GM18861 (cell line): ENCODE data around the gene MAP7D2.

Source experiments
- ATAC-seq: cut with Tn5 transposase; IDR thresholded peaks from one replicate; pipeline ENCODE4 v1.9.1; 2021; ENCODE audit not compliant: unreplicated experiment

Gene MAP7D2

DNA sequence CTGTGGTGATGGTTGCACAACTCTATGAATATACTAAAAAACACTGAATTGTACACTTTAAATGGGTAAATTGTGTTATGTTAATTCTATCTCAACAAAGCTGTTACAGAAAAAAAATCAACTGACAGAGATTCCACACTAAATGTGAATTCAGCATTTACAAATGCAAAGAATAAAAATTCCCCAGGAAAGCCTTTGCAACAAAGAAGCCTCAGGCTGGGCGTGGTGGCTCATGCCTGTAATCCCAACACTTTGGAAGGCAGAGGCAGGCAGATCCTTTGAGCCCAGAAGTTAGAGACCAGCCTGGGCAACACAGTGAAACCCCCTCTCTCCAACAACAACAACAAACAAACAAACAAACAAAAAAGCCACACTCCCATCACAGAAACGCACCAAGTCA, 134.8 kb downstream of the MAP7D2 start:
- ATAC-seq: no peak

GRCh38 chrX:19975845-19976244, 140.9 kb downstream of the MAP7D2 start:
- ATAC-seq: no peak

DNA sequence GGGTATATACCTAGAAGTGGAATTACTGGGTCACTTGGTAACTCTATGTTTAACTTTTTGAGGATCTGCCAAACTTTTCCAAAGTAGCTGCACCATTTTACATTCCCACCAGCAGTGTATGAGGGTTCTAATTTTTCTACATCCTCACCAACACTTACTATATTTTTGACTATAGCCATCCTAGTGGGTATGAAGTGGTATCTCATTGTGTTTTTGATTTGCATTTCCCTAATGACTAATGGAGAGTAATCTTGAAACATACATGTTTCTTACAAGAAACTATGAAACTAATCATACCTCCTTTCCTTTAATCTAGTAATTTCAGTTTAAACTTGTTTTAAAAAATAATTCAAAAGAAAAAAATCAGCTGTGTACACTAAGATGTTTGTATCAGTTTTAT, 143.7 kb downstream of the MAP7D2 start:
- no peak for ATAC-seq

DNA sequence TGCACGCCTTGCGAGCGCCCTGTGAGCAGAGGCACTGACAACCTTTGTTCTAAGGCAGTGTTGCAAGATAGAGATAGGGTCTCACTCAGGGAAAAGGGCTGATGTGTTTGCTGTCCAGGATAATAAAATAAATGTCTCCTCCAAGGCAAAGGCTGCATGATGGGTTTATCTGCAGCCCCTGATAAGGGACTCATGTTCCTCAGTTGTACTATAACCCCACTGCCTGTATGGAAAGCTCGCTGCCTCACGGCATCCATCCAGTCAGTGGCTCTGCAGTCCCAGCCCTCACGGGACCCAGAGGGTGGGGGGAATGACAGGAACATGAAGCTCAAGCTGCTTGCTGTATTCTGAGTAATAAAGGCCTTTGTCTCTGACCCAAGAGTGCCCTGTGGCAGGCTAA, 148.4 kb downstream of the MAP7D2 start:
- ATAC-seq: no peak

DNA sequence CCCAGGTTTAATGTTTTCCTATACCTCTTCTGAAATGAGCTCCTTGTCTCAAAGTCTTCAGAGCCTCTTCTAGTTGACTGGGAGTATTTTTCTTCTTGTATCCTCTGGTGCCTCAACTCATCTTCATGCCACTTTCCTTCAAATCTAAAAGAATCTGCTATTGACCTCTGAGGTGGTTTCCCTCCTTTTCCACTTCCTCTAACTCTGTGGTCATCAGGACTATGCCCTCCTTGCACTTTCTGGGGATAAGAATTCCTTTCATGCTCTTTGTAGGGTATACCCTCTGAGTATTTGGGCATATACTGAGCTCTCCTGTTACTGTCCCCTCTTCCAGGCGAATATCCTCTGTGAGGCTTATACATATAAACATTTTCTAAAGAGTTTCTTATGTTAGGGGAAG, 150.7 kb downstream of the MAP7D2 start:
- no peak for ATAC-seq

DNA sequence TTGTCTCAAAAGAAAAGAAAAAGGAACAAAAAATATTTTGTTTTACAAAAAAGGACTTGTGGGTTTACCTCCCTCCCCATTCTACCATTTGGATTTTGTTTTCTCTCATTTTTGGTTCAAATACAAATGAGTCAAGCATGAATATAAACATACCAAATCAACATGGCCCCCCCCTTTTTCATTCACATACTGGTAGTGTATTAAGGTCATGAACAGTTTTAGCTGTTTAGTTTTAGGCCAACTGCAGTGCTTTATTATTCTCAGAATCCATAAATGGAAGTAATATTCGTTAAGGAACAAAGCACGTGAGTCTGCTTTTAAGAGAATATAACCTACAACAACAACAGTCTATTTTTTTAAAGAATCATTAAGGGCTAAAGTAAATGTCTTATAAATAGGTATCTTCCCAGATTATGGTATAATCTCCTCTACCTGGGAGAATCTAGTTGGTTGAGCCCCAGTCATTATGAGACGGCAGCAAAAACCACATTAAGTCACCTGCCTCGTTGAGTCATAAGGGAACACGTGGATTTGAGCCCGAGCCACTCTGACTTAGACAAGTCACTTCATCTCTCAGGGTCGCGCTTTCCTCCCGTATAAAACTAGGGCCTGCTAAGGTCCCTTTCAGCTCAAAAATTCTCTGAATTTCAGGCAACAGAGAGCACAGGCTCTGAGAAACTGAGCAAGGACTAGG, 152.5 kb downstream of the MAP7D2 start:
- peak; percentile 84 for ATAC-seq

GRCh38 chrX:19960913-19961312, 155.8 kb downstream of the MAP7D2 start:
- ATAC-seq: no peak

DNA sequence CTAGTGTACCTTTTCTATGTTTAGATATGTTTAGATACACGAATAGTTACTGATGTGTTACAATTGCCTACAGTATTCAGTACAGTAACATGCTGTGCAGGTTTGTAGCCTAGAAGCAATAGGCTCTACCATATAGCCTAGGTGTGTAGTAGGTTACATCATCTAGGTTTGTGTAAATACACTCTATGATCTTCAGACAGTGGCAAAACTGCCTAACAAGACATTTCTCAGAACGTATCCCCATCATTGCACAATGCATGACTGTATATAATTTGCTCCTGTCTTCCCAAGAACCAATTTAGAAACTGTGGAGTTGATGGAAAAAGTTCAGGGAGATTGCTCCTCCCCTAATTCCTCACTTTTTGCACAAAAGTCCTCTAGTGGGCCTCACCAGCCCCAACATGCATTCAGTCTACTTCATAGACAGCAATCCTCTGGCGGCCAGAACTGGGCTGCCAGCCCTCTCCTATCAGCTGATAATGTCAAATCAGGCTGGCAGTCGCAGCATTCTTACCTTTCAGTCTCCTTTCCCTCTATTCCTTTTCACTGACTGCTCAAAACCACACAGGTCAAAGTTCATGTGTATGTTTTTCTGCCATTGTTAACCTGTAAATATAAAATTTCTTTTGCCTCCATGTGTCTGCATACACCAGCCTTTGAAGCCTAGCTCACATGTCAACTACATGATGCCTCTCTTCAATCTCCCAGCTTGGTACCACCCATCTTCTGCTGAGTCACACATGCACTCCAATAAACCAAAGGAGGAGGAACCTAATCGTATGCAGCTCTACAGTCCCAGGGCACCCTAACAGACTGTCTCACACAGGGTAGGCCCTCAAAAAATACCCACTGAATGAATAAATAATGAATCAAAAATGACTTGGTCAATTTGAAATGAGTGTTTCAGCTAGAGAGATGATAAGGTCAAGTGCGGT, 157.9 kb downstream of the MAP7D2 start:
- no peak for ATAC-seq

DNA sequence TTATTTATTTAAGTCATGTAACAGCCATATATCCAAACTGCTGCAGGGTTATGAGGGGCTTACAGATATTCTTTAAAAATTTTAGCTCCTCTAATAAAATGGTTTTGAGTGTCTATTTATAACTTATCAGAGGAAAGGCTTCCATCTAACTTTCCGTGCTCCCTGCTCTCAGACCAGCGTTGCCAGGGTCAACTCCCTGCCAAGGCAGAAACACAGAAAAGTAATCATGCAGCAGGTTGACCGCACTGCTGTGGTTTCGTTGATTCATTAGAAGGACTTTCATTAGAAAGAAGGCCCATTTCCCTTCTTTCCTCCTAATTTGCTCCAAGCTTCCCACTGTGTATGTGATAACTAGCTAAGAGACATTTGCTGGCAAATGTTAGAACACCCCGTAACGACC, 159.8 kb downstream of the MAP7D2 start:
- ATAC-seq: no peak
